Measurements from ENCODE around the gene ZSCAN18. TPM values are rescaled to one million over a fixed set of nuclear protein-coding genes. Genes with fewer than 3 reads are reported as not detected.

The ZSCAN18 gene
- total and polyA plus RNA-seq, 2 donors (not counting 1 experiment from before 2014, with no cell fraction given): 81.0 to 90.5 TPM

DNA sequence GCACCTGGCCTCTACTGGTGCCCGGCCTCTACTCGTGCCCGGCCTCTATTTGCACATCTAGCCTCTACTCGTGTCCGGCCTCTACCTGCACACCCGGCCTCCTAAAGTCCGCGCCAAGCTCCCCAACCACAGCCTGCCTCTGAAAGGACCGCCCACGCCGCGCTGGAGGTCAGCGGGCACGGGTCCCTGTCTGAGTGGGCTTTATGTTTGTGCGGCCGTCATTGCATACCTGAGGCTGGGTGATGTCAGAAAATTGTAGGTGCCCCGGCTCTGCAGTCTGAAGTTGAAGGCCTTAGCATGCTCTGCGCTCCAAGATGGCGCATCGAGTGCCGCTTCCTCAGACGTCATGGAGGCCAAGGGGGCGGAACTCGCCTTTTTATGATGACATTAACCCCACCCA, 37.8 kb downstream of the ZSCAN18 start:
- H3K9ac ChIP-seq (ENCODE audit: low read length): peak overlapping the region; percentile 82
- no peak overlapping the region for H2AFZ ChIP-seq (ENCODE audit: insufficient read depth, low read depth, low read length, poor library complexity, severe bottlenecking)
- POLR2A ChIA-PET: no interaction called here
- peaks cover 0 to 4% (median 0%) of the 10 kb centered on the region in 4 experiments for H3K27me3 ChIP-seq (replicated peaks in 1 of 4; ENCODE audit: control extremely low read depth in 1 of 4, control insufficient read depth in 3 of 4, insufficient read depth in 4 of 4, low read length in 3 of 4)
- peak overlapping the region; percentile 87 for H3K4me2 ChIP-seq (replicated peaks; ENCODE audit: low read depth, low read length, poor library complexity, severe bottlenecking)
- H3K79me2 ChIP-seq (ENCODE audit: control insufficient read depth, insufficient read depth, low read length): peaks cover 5% of the 10 kb centered on the region
- 91% methylated on average over 12 of the region's 24 CpGs for WGBS (ENCODE audit: insufficient coverage)
- intact Hi-C loops (cut with micrococcal nuclease): no loop called here
- H3K9me3 ChIP-seq (ENCODE audit: control extremely low read depth in 1 of 3, control insufficient read depth in 2 of 3, insufficient read depth in 1 of 3, low read length in 2 of 3): peaks cover 4 to 80% (median 13%) of the 10 kb centered on the region in 3 donors
- CTCF ChIA-PET: no interaction called here
- peaks cover 12% of the 10 kb centered on the region for H3K4me1 Mint-ChIP-seq
- peaks cover 8 to 16% of the 10 kb centered on the region in 2 donors for H3K4me1 ChIP-seq (ENCODE audit: control insufficient read depth in 2 of 2, insufficient read depth in 2 of 2, low read length in 2 of 2)
- TF ChIP-seq EZH2 (IDR thresholded peaks at IDR 0.05; ENCODE audit: borderline replicate concordance, insufficient read depth, low read depth, low read length, poor library complexity, severe bottlenecking): no peak
- TF ChIP-seq, protein P1, sequence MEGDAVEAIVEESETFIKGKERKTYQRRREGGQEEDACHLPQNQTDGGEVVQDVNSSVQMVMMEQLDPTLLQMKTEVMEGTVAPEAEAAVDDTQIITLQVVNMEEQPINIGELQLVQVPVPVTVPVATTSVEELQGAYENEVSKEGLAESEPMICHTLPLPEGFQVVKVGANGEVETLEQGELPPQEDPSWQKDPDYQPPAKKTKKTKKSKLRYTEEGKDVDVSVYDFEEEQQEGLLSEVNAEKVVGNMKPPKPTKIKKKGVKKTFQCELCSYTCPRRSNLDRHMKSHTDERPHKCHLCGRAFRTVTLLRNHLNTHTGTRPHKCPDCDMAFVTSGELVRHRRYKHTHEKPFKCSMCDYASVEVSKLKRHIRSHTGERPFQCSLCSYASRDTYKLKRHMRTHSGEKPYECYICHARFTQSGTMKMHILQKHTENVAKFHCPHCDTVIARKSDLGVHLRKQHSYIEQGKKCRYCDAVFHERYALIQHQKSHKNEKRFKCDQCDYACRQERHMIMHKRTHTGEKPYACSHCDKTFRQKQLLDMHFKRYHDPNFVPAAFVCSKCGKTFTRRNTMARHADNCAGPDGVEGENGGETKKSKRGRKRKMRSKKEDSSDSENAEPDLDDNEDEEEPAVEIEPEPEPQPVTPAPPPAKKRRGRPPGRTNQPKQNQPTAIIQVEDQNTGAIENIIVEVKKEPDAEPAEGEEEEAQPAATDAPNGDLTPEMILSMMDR (IDR thresholded peaks at IDR 0.05): no peak
- H3K27ac Mint-ChIP-seq: peak overlapping the region; percentile 32
- peaks cover 5% of the 10 kb centered on the region for H3K9me3 Mint-ChIP-seq (ENCODE audit: insufficient read depth)
- H3K27me3 Mint-ChIP-seq: peaks cover 10% of the 10 kb centered on the region
- peak overlapping the region; percentile 71 for H3K4me3 Mint-ChIP-seq
- H3K27ac ChIP-seq (ENCODE audit: low read length in 2 of 2): no peak overlapping the region
- no peak overlapping the region for H3K4me3 ChIP-seq (ENCODE audit: control extremely low read depth in 1 of 5, extremely low read depth in 1 of 5, insufficient read depth in 1 of 5, low read depth in 2 of 5, low read length in 4 of 5)
- no peak for ATAC-seq (ENCODE audit: low read depth)
- DNase-seq: no peak
- peaks cover 3% of the 10 kb centered on the region in 2 experiments for H3K36me3 ChIP-seq (replicated peaks in 1 of 2; ENCODE audit: control extremely low read depth in 1 of 2, control insufficient read depth in 1 of 2, extremely low read depth in 1 of 2, insufficient read depth in 2 of 2, low read length in 1 of 2)
- no peaks in the 10 kb centered on the region for H4K20me1 ChIP-seq (ENCODE audit: control insufficient read depth, insufficient read depth, low read length, poor library complexity, severe bottlenecking)

DNA sequence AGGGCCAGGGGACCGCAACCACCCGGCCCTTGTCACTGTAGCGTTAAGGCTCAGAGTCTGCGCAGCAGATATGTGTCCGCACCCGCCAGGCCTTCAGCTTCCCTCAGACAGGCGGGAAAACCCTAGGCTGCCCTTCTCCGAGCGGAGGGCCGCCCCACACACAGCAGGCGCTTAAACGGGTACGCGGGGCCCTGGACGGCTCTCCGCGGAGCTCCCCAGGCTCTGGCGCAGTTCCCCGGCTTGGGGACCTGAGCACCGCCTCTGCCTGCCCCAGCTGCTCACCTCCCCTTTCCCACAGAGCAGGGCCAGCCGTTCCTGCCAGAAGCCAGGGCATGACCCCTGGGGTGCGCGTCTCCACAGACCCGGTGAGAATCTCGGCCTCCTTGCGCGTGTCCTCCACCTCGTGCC, 38.4 kb downstream of the ZSCAN18 start:
- DNase-seq (no peak), ATAC-seq (ENCODE audit: low read depth) (no peak)
- no peak for TF ChIP-seq EZH2 (IDR thresholded peaks at IDR 0.05; ENCODE audit: borderline replicate concordance, insufficient read depth, low read depth, low read length, poor library complexity, severe bottlenecking)
- TF ChIP-seq, protein P1 (IDR thresholded peaks at IDR 0.05): no peak
- Histone ChIP-seq H3K79me2 (ENCODE audit: control insufficient read depth, insufficient read depth, low read length) (peaks cover 5% of the 10 kb centered on the region), H3K27me3 (replicated peaks in 1 of 4; ENCODE audit: control extremely low read depth in 1 of 4, control insufficient read depth in 3 of 4, insufficient read depth in 4 of 4, low read length in 3 of 4) (peaks cover 0 to 4% (median 2%) of the 10 kb centered on the region in 4 experiments), H3K27ac (ENCODE audit: low read length in 2 of 2) (peak overlapping the region; percentile 87 to 92), H3K9ac (ENCODE audit: low read length) (peak overlapping the region; percentile 82), H3K4me1 (ENCODE audit: control insufficient read depth in 2 of 2, insufficient read depth in 2 of 2, low read length in 2 of 2) (peaks cover 8 to 16% of the 10 kb centered on the region in 2 donors), H4K20me1 (ENCODE audit: control insufficient read depth, insufficient read depth, low read length, poor library complexity, severe bottlenecking) (no peaks in the 10 kb centered on the region), H3K9me3 (ENCODE audit: control extremely low read depth in 1 of 3, control insufficient read depth in 2 of 3, insufficient read depth in 1 of 3, low read length in 2 of 3) (peaks cover 0 to 83% (median 12%) of the 10 kb centered on the region in 3 donors), H2AFZ (ENCODE audit: insufficient read depth, low read depth, low read length, poor library complexity, severe bottlenecking) (peak overlapping the region; percentile 85), H3K4me2 (replicated peaks; ENCODE audit: low read depth, low read length, poor library complexity, severe bottlenecking) (peak overlapping the region; percentile 87), H3K4me3 (ENCODE audit: control extremely low read depth in 1 of 5, extremely low read depth in 1 of 5, insufficient read depth in 1 of 5, low read depth in 2 of 5, low read length in 4 of 5) (peak overlapping the region in 4 of 5 experiments; percentile 59 to 81 (median 65)), H3K36me3 (replicated peaks in 1 of 2; ENCODE audit: control extremely low read depth in 1 of 2, control insufficient read depth in 1 of 2, extremely low read depth in 1 of 2, insufficient read depth in 2 of 2, low read length in 1 of 2) (peaks cover 0 to 3% of the 10 kb centered on the region in 2 experiments)
- intact Hi-C loops (cut with micrococcal nuclease): loop anchor here (1.0 kb wide), 3 partner anchors 39 to 96 kb away; partner anchors contain the start of genes ZNF606 and ZSCAN18
- H3K27ac Mint-ChIP-seq: peak overlapping the region; percentile 59
- POLR2A ChIA-PET: interaction anchor here (1.9 kb wide), 1 partner anchor 57 kb away, joined by 7 read pairs; the partner anchor contains the start of gene ZNF606
- H3K27me3 Mint-ChIP-seq: peaks cover 13% of the 10 kb centered on the region
- WGBS (ENCODE audit: insufficient coverage): 36% methylated on average over 28 of the region's 28 CpGs
- peaks cover 5% of the 10 kb centered on the region for H3K9me3 Mint-ChIP-seq (ENCODE audit: insufficient read depth)
- CTCF ChIA-PET: no interaction called here
- peak overlapping the region; percentile 86 for H3K4me3 Mint-ChIP-seq
- H3K4me1 Mint-ChIP-seq: peaks cover 14% of the 10 kb centered on the region
